Measurements from ENCODE around the gene IGF2BP3.

The IGF2BP3 gene

GRCh38 chr7:23443974-23444373 is 26.3 kb downstream of the IGF2BP3 start:
- DNase-seq (ENCODE audit: low read depth): peak; percentile 48
- TF ChIP-seq CTCF (conservative IDR thresholded peaks at IDR 0.05; ENCODE audit: low read length): no peak
- no peak overlapping the region for H3K4me3 ChIP-seq (ENCODE audit: low read length)

GRCh38 chr7:23438171-23438570 is 32.1 kb downstream of the IGF2BP3 start:
- peak; percentile 31 for DNase-seq (ENCODE audit: low read depth)
- no peak for TF ChIP-seq CTCF (conservative IDR thresholded peaks at IDR 0.05; ENCODE audit: low read length)
- H3K4me3 ChIP-seq (ENCODE audit: low read length): no peak overlapping the region

GRCh38 chr7:23434147-23434917 is 36.0 kb downstream of the IGF2BP3 start:
- no peak for TF ChIP-seq CTCF (conservative IDR thresholded peaks at IDR 0.05; ENCODE audit: low read length)
- H3K4me3 ChIP-seq (ENCODE audit: low read length): no peak overlapping the region
- DNase-seq (ENCODE audit: low read depth): no peak

GRCh38 chr7:23431702-23432199 is 38.5 kb downstream of the IGF2BP3 start:
- no peak for DNase-seq (ENCODE audit: low read depth)
- no peak for TF ChIP-seq CTCF (conservative IDR thresholded peaks at IDR 0.05; ENCODE audit: low read length)
- no peak overlapping the region for H3K4me3 ChIP-seq (ENCODE audit: low read length)

GRCh38 chr7:23430893-23431259 is 39.4 kb downstream of the IGF2BP3 start:
- DNase-seq (ENCODE audit: low read depth): no peak
- TF ChIP-seq CTCF (conservative IDR thresholded peaks at IDR 0.05; ENCODE audit: low read length): no peak
- no peak overlapping the region for H3K4me3 ChIP-seq (ENCODE audit: low read length)

GRCh38 chr7:23426876-23427275 is 43.4 kb downstream of the IGF2BP3 start:
- H3K4me3 ChIP-seq (ENCODE audit: low read length): no peak overlapping the region
- no peak for TF ChIP-seq CTCF (conservative IDR thresholded peaks at IDR 0.05; ENCODE audit: low read length)
- DNase-seq (ENCODE audit: low read depth): no peak

- H3K4me3 ChIP-seq (ENCODE audit: low read length): no peak overlapping the region
- DNase-seq (ENCODE audit: low read depth): no peak
- TF ChIP-seq CTCF (conservative IDR thresholded peaks at IDR 0.05; ENCODE audit: low read length): no peak
Measured at GRCh38 chr7:23422909-23423308, 47.4 kb downstream of the IGF2BP3 start.
